Hepatic stellate cell (primary cell): ENCODE results near the gene ELOVL7.
"Not testable (repeated sequence)": the region's sequence is repeated elsewhere in the genome, so short reads cannot be mapped to it uniquely, and the experiment has no call there.

ENCODE experiments used
- DNase-seq: peaks from one replicate; pipeline ENCODE4 v3.0.0; 2011; ENCODE audit warnings: low spot score

The ELOVL7 gene

GRCh38 chr5:60792438-60792837, 51.6 kb downstream of the ELOVL7 start:
- DNase-seq: no peak

- no peak for DNase-seq
Observed at GRCh38 chr5:60789551-60789950, 54.5 kb downstream of the ELOVL7 start.

- DNase-seq: no peak
Observed at GRCh38 chr5:60788863-60789513, 55.1 kb downstream of the ELOVL7 start.

GRCh38 chr5:60779466-60779865, 64.6 kb downstream of the ELOVL7 start:
- DNase-seq: no peak

- no peak for DNase-seq
Observed at GRCh38 chr5:60776343-60776742, 67.7 kb downstream of the ELOVL7 start.

GRCh38 chr5:60765019-60765709, 78.9 kb downstream of the ELOVL7 start:
- DNase-seq: no peak

GRCh38 chr5:60763061-60763460, 81.0 kb downstream of the ELOVL7 start:
- no peak for DNase-seq

GRCh38 chr5:60754495-60754894, 89.6 kb downstream of the ELOVL7 start:
- DNase-seq: no peak

GRCh38 chr5:60744682-60745081, 99.4 kb downstream of the ELOVL7 start:
- DNase-seq: no peak

GRCh38 chr5:60743511-60744314, 100.4 kb downstream of the ELOVL7 start:
- no peak for DNase-seq

GRCh38 chr5:60740322-60740721, 103.7 kb downstream of the ELOVL7 start:
- DNase-seq: no peak

- no peak for DNase-seq
Observed at GRCh38 chr5:60738933-60739332, 105.1 kb downstream of the ELOVL7 start.

- no peak for DNase-seq
Observed at GRCh38 chr5:60738461-60738860, 105.6 kb downstream of the ELOVL7 start.

- DNase-seq: not testable (repeated sequence)
Observed at GRCh38 chr5:60730858-60731257, 113.2 kb downstream of the ELOVL7 start.

GRCh38 chr5:60727033-60727679, 116.9 kb downstream of the ELOVL7 start:
- no peak for DNase-seq

- no peak for DNase-seq
Observed at GRCh38 chr5:60724126-60724525, 119.9 kb downstream of the ELOVL7 start.

GRCh38 chr5:60722416-60722815, 121.7 kb downstream of the ELOVL7 start:
- DNase-seq: no peak

- no peak for DNase-seq
Observed at GRCh38 chr5:60719329-60719728, 124.7 kb downstream of the ELOVL7 start.

- DNase-seq: no peak
Observed at GRCh38 chr5:60718166-60718892, 125.7 kb downstream of the ELOVL7 start.

- not testable (repeated sequence) for DNase-seq
Observed at GRCh38 chr5:60715201-60715928, 128.7 kb downstream of the ELOVL7 start.

- no peak for DNase-seq
Observed at GRCh38 chr5:60712950-60713349, 131.1 kb downstream of the ELOVL7 start.
